Loucy (cell line): ENCODE data around the gene GCK.

Experiments
- H2AFZ ChIP-seq: fragments of 200-600 bp; sonication (generic); 2 replicates; pipeline ENCODE4 v1.6.0; 2016; ENCODE audit warnings: antibody characterized with exemption, mild to moderate bottlenecking, low read length, moderate library complexity
- H3F3A ChIP-seq: fragments of 200-600 bp; 2 replicates; pipeline ENCODE4 v1.6.0; 2016; ENCODE audit warnings: antibody characterized with exemption, low read depth, mild to moderate bottlenecking
- H3K27me3 ChIP-seq: fragments of 200-600 bp; sonication (generic); 2 replicates; pipeline ENCODE4 v1.6.1; 2014; ENCODE audit warnings: low read length, mild to moderate bottlenecking; ENCODE audit not compliant: insufficient read depth, poor library complexity, severe bottlenecking
- H3K36me3 ChIP-seq: fragments of 200-600 bp; sonication (generic); 2 replicates; pipeline ENCODE4 v1.6.1; 2016; ENCODE audit warnings: low read length; ENCODE audit not compliant: insufficient read depth
- H3K4me1 ChIP-seq: fragments of 200-600 bp; sonication (generic); 2 replicates; pipeline ENCODE4 v1.5.1; 2014; ENCODE audit warnings: low read length, mild to moderate bottlenecking; ENCODE audit not compliant: insufficient read depth, poor library complexity, severe bottlenecking
- H3K4me2 ChIP-seq: fragments of 200-600 bp; sonication (generic); 2 replicates; pipeline ENCODE4 v1.6.0; 2014; ENCODE audit warnings: antibody characterized with exemption, low read length, low read depth, mild to moderate bottlenecking; ENCODE audit not compliant: poor library complexity, severe bottlenecking
- H3K4me3 ChIP-seq: fragments of 200-600 bp; sonication (generic); 2 replicates; pipeline ENCODE4 v1.5.1; 2014; ENCODE audit warnings: low read length, mild to moderate bottlenecking, mixed read lengths; ENCODE audit not compliant: poor library complexity, severe bottlenecking
- H3K79me2 ChIP-seq: fragments of 200-600 bp; sonication (generic); 2 replicates; pipeline ENCODE4 v1.6.1; 2014; ENCODE audit warnings: low read length; ENCODE audit not compliant: insufficient read depth
- H3K9ac ChIP-seq: fragments of 200-600 bp; sonication (generic); 2 replicates; pipeline ENCODE4 v1.6.0; 2014; ENCODE audit warnings: mild to moderate bottlenecking, low read depth, low read length, moderate library complexity; ENCODE audit not compliant: poor library complexity, severe bottlenecking
- H3K9me2 ChIP-seq: fragments of 200-600 bp; sonication (generic); replicated peaks from 2 replicates; pipeline ENCODE4 v1.6.1; 2016; ENCODE audit warnings: low read depth, low read length, mixed read lengths
- H3K9me3 ChIP-seq: fragments of 200-600 bp; sonication (generic); 2 replicates; pipeline ENCODE4 v1.6.1; 2014; ENCODE audit warnings: mild to moderate bottlenecking, antibody characterized with exemption, low read length, low read depth; ENCODE audit not compliant: insufficient read depth
- H4K20me1 ChIP-seq: fragments of 200-600 bp; sonication (generic); 2 replicates; pipeline ENCODE4 v1.6.0; 2014; ENCODE audit warnings: antibody characterized with exemption, low read length, mild to moderate bottlenecking; ENCODE audit not compliant: insufficient read depth, poor library complexity, severe bottlenecking
- CTCF ChIP-seq: fragments of 200-600 bp; sonication (generic); conservative IDR thresholded peaks from 2 replicates; pipeline ENCODE4 v1.5.1; 2014; ENCODE audit warnings: mild to moderate bottlenecking, antibody characterized with exemption, low read length
- EZH2phosphoT487 ChIP-seq: fragments of 200-600 bp; IDR thresholded peaks from 2 replicates; pipeline ENCODE4 v1.6.1; 2018; ENCODE audit warnings: antibody characterized with exemption, mild to moderate bottlenecking, moderate library complexity, borderline replicate concordance

Gene GCK

GRCh38 chr7:44103923-44104859, 85.0 kb downstream of the GCK start, which contains the start of gene AEBP1:
Gene AEBP1 (plus strand): TSS chr7:44104345. CDS start chr7:44104666, 321 bp downstream.
- Histone ChIP-seq H3K4me3 (peak within 1 kb of the TSS; percentile 94), H3K27me3 (no peaks in the 10 kb centered on the region), H3K9ac (peak within 1 kb of the TSS; percentile 97), H3F3A (no peaks in the 10 kb centered on the region), H3K9me2 (no peaks in the 10 kb centered on the region), H3K4me2 (peak within 1 kb of the TSS; percentile 91), H2AFZ (peak within 1 kb of the TSS; percentile 80), H4K20me1 (peaks cover 33% of the 10 kb centered on the region), H3K9me3 (no peaks in the 10 kb centered on the region), H3K79me2 (peaks cover 50% of the 10 kb centered on the region), H3K4me1 (peaks cover 51% of the 10 kb centered on the region), H3K36me3 (no peaks in the 10 kb centered on the region)
- no peak for TF ChIP-seq EZH2phosphoT487
- peak; percentile 31 for TF ChIP-seq CTCF

GRCh38 chr7:44103566-44103922, 85.7 kb downstream of the GCK start:
- H3K36me3 ChIP-seq, result no peaks in the 10 kb centered on the region
- TF ChIP-seq EZH2phosphoT487, result no peak
- H3K9ac ChIP-seq, result peak overlapping the region; percentile 47
- no peaks in the 10 kb centered on the region for H3F3A ChIP-seq
- peaks cover 44% of the 10 kb centered on the region for H3K79me2 ChIP-seq
- no peaks in the 10 kb centered on the region for H3K9me2 ChIP-seq
- H2AFZ ChIP-seq, result no peak overlapping the region
- H3K4me2 ChIP-seq, result peak overlapping the region; percentile 2
- H3K9me3 ChIP-seq, result no peaks in the 10 kb centered on the region
- H3K27me3 ChIP-seq, result no peaks in the 10 kb centered on the region
- H3K4me3 ChIP-seq, result peak overlapping the region; percentile 47
- H3K4me1 ChIP-seq, result peaks cover 54% of the 10 kb centered on the region
- peaks cover 29% of the 10 kb centered on the region for H4K20me1 ChIP-seq

GRCh38 chr7:44102846-44103565, 86.2 kb downstream of the GCK start:
- H3K79me2 ChIP-seq, result peaks cover 39% of the 10 kb centered on the region
- H3K9me2 ChIP-seq, result no peaks in the 10 kb centered on the region
- peaks cover 60% of the 10 kb centered on the region for H3K4me1 ChIP-seq
- H4K20me1 ChIP-seq, result peaks cover 28% of the 10 kb centered on the region
- H3K36me3 ChIP-seq, result no peaks in the 10 kb centered on the region
- H3K27me3 ChIP-seq, result no peaks in the 10 kb centered on the region
- H3K4me2 ChIP-seq, result peak overlapping the region; percentile 2
- H3K9me3 ChIP-seq, result no peaks in the 10 kb centered on the region
- peak overlapping the region; percentile 47 for H3K9ac ChIP-seq
- H2AFZ ChIP-seq, result no peak overlapping the region
- H3F3A ChIP-seq, result peaks cover 3% of the 10 kb centered on the region; the same call in 1 of the 2 replicates
- no peak overlapping the region for H3K4me3 ChIP-seq
- TF ChIP-seq EZH2phosphoT487 (no peak), CTCF (no peak)
